ENCODE results near the gene TRIM49B. TPM values are rescaled to one million over a fixed set of nuclear protein-coding genes. Genes with fewer than 3 reads are reported as not detected.
"Not testable (repeated sequence)": the region's sequence is repeated elsewhere in the genome, so short reads cannot be mapped to it uniquely, and the experiment has no call there.

The TRIM49B gene, protein sequence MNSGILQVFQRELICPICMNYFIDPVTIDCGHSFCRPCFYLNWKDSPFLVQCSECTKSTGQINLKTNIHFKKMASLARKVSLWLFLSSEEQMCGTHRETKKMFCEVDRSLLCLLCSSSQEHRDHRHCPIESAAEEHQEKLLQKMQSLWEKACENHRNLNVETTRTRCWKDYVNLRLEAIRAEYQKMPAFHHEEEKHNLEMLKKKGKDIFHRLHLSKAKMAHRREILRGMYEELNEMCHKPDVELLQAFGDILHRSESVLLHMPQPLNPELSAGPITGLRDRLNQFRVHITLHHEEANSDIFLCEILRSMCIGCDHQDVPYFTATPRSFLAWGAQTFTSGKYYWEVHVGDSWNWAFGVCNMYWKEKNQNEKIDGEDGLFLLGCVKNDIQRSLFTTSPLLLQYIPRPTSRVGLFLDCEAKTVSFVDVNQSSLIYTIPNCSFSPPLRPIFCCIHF
- not detected for polyA plus RNA-seq (2013, experiment 1 of 2; ENCODE audit: insufficient read length)
- not detected for polyA plus RNA-seq (2013, experiment 2 of 2; ENCODE audit: insufficient read length)

DNA sequence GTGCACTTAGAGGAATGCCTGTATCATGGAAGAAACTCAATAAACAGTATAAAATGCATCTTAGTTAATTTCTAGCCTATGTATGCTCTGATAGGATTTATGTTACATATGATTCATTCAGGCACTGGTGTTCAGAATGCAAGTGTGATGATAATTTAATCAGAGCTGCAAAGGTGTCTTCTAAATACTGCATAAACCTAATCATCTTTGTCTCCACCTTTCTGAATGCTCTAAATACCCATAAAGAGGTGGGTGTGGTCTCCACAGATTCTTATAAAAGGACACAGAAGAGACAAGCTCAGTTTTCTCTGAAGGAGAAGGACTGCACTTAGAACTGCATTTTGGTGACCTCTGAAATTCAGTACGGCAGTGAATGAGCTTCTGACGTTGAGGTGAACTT is at the start of gene TRIM49B:
Gene TRIM49B, plus strand, starts transcription at position 301 of the 400 bp plus-strand sequence. CDS start 2,777 bp downstream, outside the sequence.
- not testable (repeated sequence) for DNase-seq

DNA sequence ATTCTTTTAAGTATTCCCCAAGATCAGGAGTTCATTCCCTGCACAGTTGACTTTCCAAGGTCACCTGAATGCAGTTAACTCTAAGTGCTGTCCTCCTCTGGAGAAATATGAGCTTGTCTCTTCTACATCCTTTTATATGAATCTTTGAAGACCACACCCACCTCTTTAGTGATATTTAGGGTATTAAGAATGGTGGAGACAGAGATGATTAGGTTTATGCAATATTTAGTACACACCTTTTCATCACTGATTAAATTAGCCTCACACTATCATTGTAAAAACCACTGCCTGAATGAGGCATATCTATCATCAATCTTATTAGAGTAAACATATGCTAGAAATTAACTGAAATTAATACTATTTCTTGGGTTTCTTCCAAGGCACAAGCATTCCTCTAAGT is 44.8 kb upstream of the TRIM49B start, which contains the start of gene TRIM51G:
Gene TRIM51G, minus strand, starts transcription at position 101 of the 400 bp plus-strand sequence. CDS start 2,190 bp downstream, outside the sequence.
- DNase-seq: not testable (repeated sequence)

DNA sequence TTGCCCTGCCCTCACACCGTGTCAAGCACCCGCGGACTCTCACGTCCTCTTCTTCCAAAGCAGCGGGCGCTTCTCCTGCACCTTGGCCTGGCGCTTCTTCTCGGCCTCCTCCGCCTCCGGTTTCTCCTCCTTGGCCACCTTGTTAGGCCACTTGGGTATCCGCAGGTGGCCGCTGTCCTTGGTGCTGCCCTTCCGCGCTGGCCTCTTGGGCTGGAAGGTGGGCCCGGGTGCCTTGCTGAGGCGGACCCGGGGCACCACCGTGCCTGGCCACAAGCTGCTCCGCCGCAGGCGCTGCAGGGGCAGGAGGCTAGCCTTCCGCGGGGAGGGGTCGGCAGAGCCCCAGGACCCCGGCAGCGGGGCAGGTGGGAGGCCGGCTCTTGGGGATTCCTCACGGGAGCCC is 19.6 kb downstream of the TRIM49B start:
- DNase-seq: not testable (repeated sequence)

DNA sequence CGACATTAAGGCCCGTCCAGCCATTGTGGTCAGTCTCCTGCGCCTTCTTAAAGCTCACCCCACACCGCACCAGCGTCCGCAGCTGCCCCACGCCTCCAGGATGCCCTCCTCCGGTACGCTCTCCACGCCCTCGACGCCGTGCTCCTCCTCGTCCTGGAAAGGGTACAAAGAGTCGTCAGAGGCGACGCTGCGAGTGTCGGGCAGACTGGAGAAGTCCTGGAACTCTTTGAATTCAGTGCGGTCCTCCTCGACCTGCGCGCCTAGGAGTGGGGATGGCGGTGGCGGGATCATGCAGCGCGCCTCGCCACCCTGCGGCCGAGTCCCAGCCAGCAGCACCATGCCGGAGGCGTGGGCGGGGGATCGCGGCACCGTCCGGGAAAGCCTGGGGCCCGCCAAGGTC is 21.2 kb downstream of the TRIM49B start:
- not testable (repeated sequence) for DNase-seq

DNA sequence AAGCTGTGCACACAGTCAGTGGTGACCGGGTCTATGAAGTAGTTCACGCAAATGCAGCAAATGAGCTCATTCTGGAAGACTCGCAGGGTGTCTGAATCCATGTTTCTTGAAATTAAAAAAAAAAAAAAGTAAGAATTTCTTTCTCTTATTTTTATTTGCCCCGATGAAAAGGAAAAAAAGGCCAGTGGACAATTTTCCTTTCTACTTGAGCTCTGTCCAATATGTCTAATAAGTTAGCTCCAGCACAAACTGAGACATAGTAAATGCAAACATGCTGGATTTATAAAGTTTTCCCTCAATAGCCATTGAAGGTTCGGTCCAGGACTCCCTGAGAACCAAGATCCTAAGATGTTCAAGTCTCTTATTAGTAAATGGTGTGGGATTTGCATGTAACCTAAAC is 30.4 kb downstream of the TRIM49B start, which contains the start of gene TRIM64C:
Gene TRIM64C, minus strand, starts transcription at position 101 of the 400 bp plus-strand sequence. Its CDS starts 0 bp downstream, at position 101.
- not testable (repeated sequence) for DNase-seq

GRCh38 chr11:49069897-49070296 is 41.3 kb downstream of the TRIM49B start:
- DNase-seq: not testable (repeated sequence)
